RWPE2 (cell line): Measurements from ENCODE around the gene UBXN11.

Experiments used
- ATAC-seq: fragments of 200-7000 bp; cut with Tn5 transposase; 3 replicates; pipeline ENCODE4 v1.9.1; 2021; ENCODE audit warnings: low read depth
- DNase-seq: peaks from one replicate; pipeline ENCODE4 v3.0.0-alpha.2; 2020; ENCODE audit warnings: low spot score
- H3K27ac ChIP-seq: fragments of 450-650 bp; 2 replicates; pipeline ENCODE4 v1.5.1; 2017; ENCODE audit warnings: mild to moderate bottlenecking; ENCODE audit not compliant: poor library complexity, severe bottlenecking
- H3K27me3 ChIP-seq: fragments of 250-450 bp; sonication (Bioruptor Pico); 2 replicates; pipeline ENCODE4 v1.5.1; 2021; ENCODE audit warnings: mild to moderate bottlenecking, moderate library complexity; ENCODE audit not compliant: insufficient read depth, poor library complexity, severe bottlenecking
- H3K36me3 ChIP-seq: fragments of 250-450 bp; sonication (Bioruptor Pico); 2 replicates; pipeline ENCODE4 v1.5.1; 2020; ENCODE audit warnings: low read depth, mild to moderate bottlenecking, moderate library complexity
- H3K4me1 ChIP-seq: fragments of 250-450 bp; sonication (Bioruptor Pico); 2 replicates; pipeline ENCODE4 v1.5.1; 2021; ENCODE audit warnings: mild to moderate bottlenecking, moderate library complexity; ENCODE audit not compliant: insufficient read depth, poor library complexity, severe bottlenecking
- H3K4me3 ChIP-seq: fragments of 250-450 bp; sonication (Bioruptor Pico); 2 replicates; pipeline ENCODE4 v1.5.1; 2021; ENCODE audit warnings: mild to moderate bottlenecking, moderate library complexity; ENCODE audit not compliant: severe bottlenecking
- H3K9me3 ChIP-seq: fragments of 250-450 bp; sonication (Bioruptor Pico); 2 replicates; pipeline ENCODE4 v1.5.1; 2021; ENCODE audit warnings: mild to moderate bottlenecking, moderate library complexity; ENCODE audit not compliant: severe bottlenecking
- CTCF ChIP-seq: fragments of 450-650 bp; IDR thresholded peaks from one replicate; pipeline ENCODE4 v1.5.1; 2017; ENCODE audit warnings: mild to moderate bottlenecking, moderate library complexity; ENCODE audit not compliant: poor library complexity, severe bottlenecking

Gene UBXN11

GRCh38 chr1:26305667-26306289, 658 bp downstream of the UBXN11 start:
- H3K4me3 ChIP-seq, result peak overlapping the region; percentile 78
- DNase-seq (no peak), ATAC-seq (peak; percentile 3; the same call in 1 of the 3 replicates)
- no peaks in the 10 kb centered on the region for H3K27me3 ChIP-seq
- no peaks in the 10 kb centered on the region for H3K36me3 ChIP-seq
- peak overlapping the region; percentile 51 for H3K27ac ChIP-seq
- H3K9me3 ChIP-seq, result no peaks in the 10 kb centered on the region
- no peak for TF ChIP-seq CTCF
- peaks cover 11% of the 10 kb centered on the region for H3K4me1 ChIP-seq

- DNase-seq, result no peak
- Histone ChIP-seq H3K27me3 (no peaks in the 10 kb centered on the region), H3K4me3 (no peak overlapping the region), H3K4me1 (peaks cover 29% of the 10 kb centered on the region), H3K36me3 (no peaks in the 10 kb centered on the region), H3K27ac (peak overlapping the region; percentile 46), H3K9me3 (no peaks in the 10 kb centered on the region)
- no peak for ATAC-seq
- TF ChIP-seq CTCF, result no peak
These were observed 3.6 kb downstream of the UBXN11 start for GRCh38 chr1:26302733-26303405.

- H3K36me3 ChIP-seq, result no peaks in the 10 kb centered on the region
- peaks cover 26% of the 10 kb centered on the region for H3K4me1 ChIP-seq
- no peak for DNase-seq
- H3K9me3 ChIP-seq, result no peaks in the 10 kb centered on the region
- no peak for TF ChIP-seq CTCF
- ATAC-seq, result no peak
- no peak overlapping the region for H3K4me3 ChIP-seq
- H3K27me3 ChIP-seq, result no peaks in the 10 kb centered on the region
- H3K27ac ChIP-seq, result no peak overlapping the region
These were observed 5.7 kb downstream of the UBXN11 start for GRCh38 chr1:26300578-26301275.

GRCh38 chr1:26297791-26298124, 8.7 kb downstream of the UBXN11 start:
- Histone ChIP-seq H3K36me3 (no peaks in the 10 kb centered on the region), H3K9me3 (no peaks in the 10 kb centered on the region), H3K4me3 (no peak overlapping the region), H3K4me1 (peaks cover 21% of the 10 kb centered on the region), H3K27ac (peak overlapping the region; percentile 66), H3K27me3 (no peaks in the 10 kb centered on the region)
- DNase-seq (no peak), ATAC-seq (no peak)
- no peak for TF ChIP-seq CTCF
